ENCODE results near the gene E2F1. TPM values are rescaled to one million over a fixed set of nuclear protein-coding genes. Genes with fewer than 3 reads are reported as not detected.
"Not testable (repeated sequence)": the region's sequence is repeated elsewhere in the genome, so short reads cannot be mapped to it uniquely, and the experiment has no call there.

The E2F1 gene
- total RNA-seq, 1 experiment from 2014 or later: 60.9 TPM

DNA sequence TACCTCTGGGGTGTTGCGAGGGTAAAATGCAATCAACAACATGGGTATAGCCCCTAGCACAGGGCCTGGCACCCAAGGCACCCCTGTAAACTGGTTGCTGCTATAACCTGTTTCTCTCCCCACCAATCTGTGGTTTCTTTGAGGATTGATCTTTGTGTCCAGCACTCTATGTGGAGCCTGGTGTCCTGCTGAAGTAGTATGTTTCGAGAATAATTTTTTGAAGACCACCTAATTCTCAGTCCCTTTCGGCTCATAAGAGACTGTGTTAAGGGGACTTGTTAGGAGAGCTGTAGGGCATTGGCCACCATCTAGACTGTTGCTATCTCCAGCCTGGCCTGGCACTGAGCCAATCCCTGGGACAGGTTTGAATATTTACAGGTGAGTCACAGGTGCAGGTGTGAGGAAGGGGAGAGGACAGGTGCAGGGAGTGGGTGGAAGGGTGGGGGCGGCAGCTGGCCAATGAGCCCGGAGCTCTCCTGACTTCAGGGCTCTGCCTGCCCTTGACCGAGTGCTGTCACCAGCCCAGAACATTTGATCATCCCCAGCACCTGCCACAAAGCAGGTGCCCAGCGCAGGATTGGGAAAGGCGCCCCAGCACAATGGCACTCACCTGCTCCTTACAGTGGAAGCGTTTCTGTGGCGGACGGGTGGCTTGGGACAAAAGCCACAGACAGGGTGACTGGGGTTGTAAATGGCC lies 32.1 kb downstream of the E2F1 start:
- in situ Hi-C loops (cut with HindIII; ENCODE audit: low pct_unique_long_range_greater_than_20kb, low sequenced_read_pairs): no loop called here
- DNase-seq (ENCODE audit: low read depth): no peak

DNA sequence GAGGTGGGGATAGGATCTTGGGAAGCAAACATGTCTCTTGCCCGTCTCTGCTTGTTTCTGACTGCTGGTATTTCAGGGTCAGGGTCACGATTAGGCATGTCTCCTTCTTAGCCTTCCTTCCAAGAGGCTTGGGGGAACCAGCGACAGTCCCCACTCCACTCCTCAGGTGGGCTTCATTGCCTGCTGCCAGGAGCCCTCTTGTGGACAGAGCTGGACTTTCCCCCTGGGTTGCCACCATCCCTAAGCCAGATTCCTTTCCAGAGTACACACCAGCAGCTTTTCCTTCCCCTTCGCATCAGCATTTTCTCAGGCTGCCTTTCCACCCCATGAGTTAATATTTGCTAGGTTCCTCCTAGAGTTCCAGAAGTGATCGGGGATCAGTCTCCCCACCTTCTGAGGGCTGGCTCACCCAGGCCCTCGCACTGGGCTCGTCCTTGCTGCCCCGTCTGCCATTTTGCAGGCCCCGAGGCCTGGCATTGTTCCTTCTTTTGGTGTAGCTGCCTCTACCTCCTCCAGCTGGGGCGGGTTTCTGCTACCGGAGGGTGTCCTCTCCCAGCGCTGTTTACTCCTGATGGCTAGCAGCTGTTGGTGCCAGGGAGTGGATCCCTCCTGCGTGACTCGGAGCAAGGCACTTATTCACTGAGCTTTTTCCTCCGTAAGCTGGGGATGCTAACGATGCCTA lies 32.8 kb downstream of the E2F1 start:
- DNase-seq (ENCODE audit: low read depth): peak; percentile 73
- in situ Hi-C loops (cut with HindIII; ENCODE audit: low pct_unique_long_range_greater_than_20kb, low sequenced_read_pairs): no loop called here

DNA sequence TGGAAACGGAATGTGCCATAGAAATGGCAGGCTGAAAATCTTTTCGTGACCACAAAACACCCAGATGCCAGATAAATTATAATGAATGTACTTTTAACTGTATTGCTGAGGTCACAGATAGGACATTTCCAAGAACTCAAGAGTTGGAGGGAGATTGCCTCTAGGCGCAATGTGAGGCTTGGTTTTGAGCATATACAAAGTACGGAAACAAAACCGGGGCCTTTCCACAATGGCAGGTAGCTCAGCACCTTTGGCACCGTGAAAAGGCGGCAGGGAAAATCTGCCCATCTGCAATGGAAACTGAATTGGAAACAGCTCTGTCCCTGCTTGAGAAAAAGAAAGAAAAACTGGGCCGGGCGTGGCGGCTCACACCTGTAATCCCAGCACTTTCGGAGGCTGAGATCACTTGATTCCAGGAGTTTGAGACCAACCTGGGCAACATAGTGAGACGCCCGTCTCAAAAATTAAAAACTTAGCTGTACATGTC lies 34.6 kb downstream of the E2F1 start:
- in situ Hi-C loops (cut with HindIII; ENCODE audit: low pct_unique_long_range_greater_than_20kb, low sequenced_read_pairs): no loop called here
- DNase-seq (ENCODE audit: low read depth): no peak

GRCh38 chr20:33650753-33651561 lies 35.2 kb downstream of the E2F1 start:
- DNase-seq (ENCODE audit: low read depth): no peak
- in situ Hi-C loops (cut with HindIII; ENCODE audit: low pct_unique_long_range_greater_than_20kb, low sequenced_read_pairs): no loop called here

DNA sequence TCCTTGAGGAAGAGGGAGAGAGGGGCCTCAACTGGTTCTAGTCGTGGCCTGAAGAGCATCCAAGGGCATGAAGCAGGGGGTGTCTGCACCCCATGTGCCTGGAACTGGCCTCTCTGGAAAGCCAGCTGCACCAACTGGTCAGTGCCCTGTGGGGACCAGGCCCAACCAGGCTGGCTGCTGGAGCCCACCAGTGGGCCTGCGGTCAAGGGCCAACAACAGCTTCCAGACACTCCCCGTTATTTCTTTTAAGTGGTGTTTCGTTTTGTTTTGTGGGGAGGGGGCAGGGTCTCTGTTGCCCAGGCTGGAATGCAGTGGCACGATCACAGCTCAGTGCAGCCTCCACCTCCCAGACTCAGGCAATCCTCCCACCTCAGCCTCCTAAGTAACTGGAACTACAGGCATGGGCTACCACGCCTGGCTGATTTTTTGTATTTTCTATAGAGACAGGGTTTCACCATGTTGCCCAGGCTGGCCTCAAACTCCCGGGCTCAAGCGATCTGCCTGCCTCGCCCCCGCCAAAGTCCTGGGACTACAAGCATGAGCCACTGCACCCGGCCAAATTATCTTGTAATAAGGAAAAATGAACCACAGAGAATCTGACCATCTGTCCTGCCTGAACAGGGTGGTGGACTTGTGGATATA lies 36.0 kb downstream of the E2F1 start:
- in situ Hi-C loops (cut with HindIII; ENCODE audit: low pct_unique_long_range_greater_than_20kb, low sequenced_read_pairs): no loop called here
- no peak for DNase-seq (ENCODE audit: low read depth)

- DNase-seq (ENCODE audit: low read depth): no peak
- in situ Hi-C loops (cut with HindIII; ENCODE audit: low pct_unique_long_range_greater_than_20kb, low sequenced_read_pairs): no loop called here
Observed at GRCh38 chr20:33649201-33649681, 36.9 kb downstream of the E2F1 start.

DNA sequence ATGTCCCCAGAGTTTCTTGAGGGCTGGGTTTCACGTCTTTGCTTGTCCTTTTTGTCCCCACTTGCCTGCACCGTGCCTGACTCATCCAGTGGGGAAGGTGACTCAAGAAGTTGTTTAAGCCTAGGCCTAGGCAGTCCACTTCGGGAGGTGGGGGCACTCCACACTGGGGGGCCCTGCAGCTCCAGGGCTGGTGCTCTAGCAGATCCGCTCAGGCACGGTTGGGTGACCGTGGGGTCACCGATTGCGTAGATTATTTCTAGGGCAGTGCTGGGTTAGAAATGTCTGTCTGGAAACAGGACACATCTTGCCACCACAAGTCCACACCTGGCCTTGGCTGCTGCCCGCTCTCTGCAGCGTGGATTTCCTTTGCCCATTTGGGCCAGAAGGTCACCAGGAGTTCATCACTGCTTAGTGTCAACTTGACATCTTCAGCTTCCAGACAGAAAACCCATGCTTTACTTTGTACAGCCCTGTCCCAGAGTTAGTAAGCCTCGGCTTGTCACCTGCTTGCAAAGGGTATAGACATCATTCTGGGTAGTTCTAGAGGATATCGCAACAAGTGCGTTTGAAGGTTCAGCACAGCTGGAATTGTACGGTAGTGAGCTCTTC lies 37.7 kb downstream of the E2F1 start:
- peak; percentile 71 for DNase-seq (ENCODE audit: low read depth)
- in situ Hi-C loops (cut with HindIII; ENCODE audit: low pct_unique_long_range_greater_than_20kb, low sequenced_read_pairs): no loop called here

DNA sequence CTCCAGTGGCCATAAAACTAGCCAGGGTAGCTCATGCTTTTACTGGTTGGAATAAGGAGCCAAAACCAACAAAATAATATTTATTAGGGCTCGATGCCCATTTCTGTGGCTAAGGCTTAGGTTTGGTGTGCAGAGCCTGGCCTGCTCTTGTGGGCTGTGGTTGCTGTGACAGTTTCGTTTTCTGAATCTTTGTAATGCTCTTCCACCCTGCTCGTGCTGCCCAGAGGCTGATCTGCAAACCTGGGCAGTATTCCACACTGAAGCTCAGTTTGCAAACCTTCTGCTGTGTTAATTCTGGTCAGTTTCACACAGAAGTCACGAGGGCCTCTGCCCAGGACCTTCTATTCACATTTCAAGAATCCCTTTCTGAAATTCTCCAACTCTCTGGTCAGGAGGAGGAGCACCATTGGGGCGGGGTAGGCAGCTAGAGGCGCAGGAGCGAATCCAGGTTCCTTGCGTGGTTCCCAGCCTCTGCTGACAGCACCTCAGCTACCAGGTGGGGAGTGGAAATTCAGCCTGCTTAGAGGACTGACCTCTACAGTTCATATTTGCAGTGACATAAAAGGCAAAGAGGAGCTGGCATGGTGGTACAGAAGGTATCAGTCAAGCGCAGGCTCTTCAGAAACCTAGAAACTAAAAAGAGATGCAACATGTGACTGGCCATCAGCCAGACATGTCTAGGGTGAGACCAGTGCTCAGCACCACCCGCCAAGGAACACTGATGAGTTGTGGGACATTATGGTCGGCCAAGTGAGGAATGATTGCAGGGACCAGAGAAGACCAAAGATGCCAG lies 38.4 kb downstream of the E2F1 start:
- DNase-seq (ENCODE audit: low read depth): peak; percentile 80
- in situ Hi-C loops (cut with HindIII; ENCODE audit: low pct_unique_long_range_greater_than_20kb, low sequenced_read_pairs): no loop called here

- DNase-seq (ENCODE audit: low read depth); in situ Hi-C loops (cut with HindIII; ENCODE audit: low pct_unique_long_range_greater_than_20kb, low sequenced_read_pairs): not testable (repeated sequence)
Observed at GRCh38 chr20:33646959-33647602, 39.1 kb downstream of the E2F1 start.

- in situ Hi-C loops (cut with HindIII; ENCODE audit: low pct_unique_long_range_greater_than_20kb, low sequenced_read_pairs): no loop called here
- no peak for DNase-seq (ENCODE audit: low read depth)
Observed at GRCh38 chr20:33646191-33646590, 40.0 kb downstream of the E2F1 start.

GRCh38 chr20:33645396-33645795 lies 40.8 kb downstream of the E2F1 start:
- no peak for DNase-seq (ENCODE audit: low read depth)
- in situ Hi-C loops (cut with HindIII; ENCODE audit: low pct_unique_long_range_greater_than_20kb, low sequenced_read_pairs): no loop called here

DNA sequence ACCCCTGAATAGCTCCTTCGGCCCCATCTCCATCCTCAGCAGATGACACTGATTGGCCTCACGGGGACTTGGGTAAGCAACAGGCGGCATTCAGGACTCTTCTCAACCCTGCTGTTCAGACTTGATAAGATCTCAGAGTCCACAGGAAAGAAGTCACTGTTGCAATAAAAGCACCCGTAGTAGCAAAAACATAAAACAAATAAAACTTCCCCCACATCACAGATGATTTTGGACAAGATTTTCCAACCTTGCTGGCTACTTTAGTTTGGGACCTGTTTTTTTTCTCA lies 41.2 kb downstream of the E2F1 start:
- in situ Hi-C loops (cut with HindIII; ENCODE audit: low pct_unique_long_range_greater_than_20kb, low sequenced_read_pairs): no loop called here
- DNase-seq (ENCODE audit: low read depth): no peak

DNA sequence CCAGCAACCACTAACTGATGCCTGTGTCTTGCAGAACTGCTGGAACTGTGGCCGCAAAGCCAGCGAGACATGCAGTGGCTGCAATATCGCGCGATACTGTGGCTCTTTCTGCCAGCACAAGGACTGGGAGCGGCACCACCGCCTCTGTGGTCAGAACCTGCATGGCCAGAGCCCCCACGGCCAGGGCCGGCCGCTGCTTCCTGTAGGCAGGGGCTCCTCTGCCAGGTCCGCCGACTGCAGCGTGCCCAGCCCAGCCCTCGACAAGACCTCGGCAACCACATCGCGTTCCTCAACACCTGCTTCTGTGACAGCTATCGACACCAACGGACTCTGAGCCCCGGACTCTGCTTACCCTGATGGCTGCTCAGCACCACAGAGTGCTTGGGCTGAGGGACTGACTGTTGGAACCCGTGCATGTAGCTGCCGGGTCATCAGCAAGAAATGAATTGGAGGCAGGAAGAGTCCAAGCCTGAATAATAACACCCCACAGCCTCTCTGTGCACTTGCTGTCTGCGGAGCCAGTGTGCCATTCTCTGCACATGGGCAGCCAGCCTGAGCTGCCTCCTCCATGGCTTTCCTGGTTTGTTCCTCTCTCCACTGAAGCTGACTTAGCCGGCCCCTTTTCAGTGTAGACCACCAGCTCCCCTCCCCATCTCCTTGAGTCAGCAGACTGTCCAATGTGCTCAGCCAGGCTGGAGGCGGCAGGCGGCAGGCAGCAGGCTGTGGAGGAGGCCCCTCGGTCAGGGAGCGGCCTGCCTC lies 41.7 kb downstream of the E2F1 start:
- no peak for DNase-seq (ENCODE audit: low read depth)
- in situ Hi-C loops (cut with HindIII; ENCODE audit: low pct_unique_long_range_greater_than_20kb, low sequenced_read_pairs): no loop called here

GRCh38 chr20:33640287-33640686 lies 45.9 kb downstream of the E2F1 start:
- DNase-seq (ENCODE audit: low read depth): no peak
- in situ Hi-C loops (cut with HindIII; ENCODE audit: low pct_unique_long_range_greater_than_20kb, low sequenced_read_pairs): no loop called here

DNA sequence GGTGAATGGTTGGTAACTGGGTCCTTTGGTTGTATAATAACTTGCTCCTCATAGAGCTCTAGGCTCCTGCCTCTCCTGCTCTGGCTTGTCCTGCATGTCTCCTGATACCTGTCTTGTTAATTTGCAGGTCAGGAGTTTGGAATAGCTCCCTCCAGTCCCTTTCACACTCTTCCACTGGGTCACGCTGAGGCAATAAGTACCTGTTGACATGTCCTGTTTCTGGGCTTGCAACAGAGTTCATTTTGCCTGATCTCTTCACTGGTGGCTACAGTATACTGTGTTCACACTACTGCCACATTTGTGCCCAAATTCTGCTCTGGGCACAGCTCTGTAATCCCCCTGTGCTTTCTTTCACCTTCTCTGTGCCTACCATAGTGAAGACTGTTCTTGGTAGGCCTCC lies 49.4 kb downstream of the E2F1 start:
- no peak for DNase-seq (ENCODE audit: low read depth)
- in situ Hi-C loops (cut with HindIII; ENCODE audit: low pct_unique_long_range_greater_than_20kb, low sequenced_read_pairs): no loop called here

DNA sequence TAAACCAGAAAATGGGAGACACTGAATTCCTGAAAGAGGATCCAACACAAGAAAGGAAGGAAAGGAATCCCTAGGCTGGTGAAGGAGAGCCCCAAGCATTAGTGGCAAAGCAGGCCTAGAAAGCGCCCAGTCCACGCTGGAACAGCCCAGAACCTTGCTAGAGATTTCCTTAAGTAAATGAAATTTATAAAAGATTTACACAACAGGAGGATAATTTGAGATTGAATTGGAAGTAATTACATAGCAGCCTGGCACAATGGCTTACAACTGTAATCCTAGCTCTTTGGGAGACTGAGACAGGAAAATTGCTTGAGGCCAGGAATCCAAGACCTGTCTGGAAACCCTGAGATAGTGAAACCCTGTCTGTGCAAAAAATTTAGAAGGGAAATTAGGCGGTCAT lies 50.8 kb downstream of the E2F1 start:
- DNase-seq (ENCODE audit: low read depth): no peak
- in situ Hi-C loops (cut with HindIII; ENCODE audit: low pct_unique_long_range_greater_than_20kb, low sequenced_read_pairs): no loop called here
